BLaER1 (cell line): ENCODE results near the gene FMNL2.
"Not testable (repeated sequence)": the region's sequence is repeated elsewhere in the genome, so short reads cannot be mapped to it uniquely, and the experiment has no call there.

Experiments
- H3K27ac ChIP-seq: shearing (Covaris generic); formaldehyde crosslinking; 2 replicates; pipeline ENCODE4 v1.8.1; 2022
- H3K27me3 ChIP-seq: shearing (Covaris generic); formaldehyde crosslinking; 2 replicates; pipeline ENCODE4 v1.8.1; 2022
- H3K36me3 ChIP-seq: shearing (Covaris generic); formaldehyde crosslinking; 2 replicates; pipeline ENCODE4 v1.8.1; 2022
- H3K4me1 ChIP-seq: shearing (Covaris generic); formaldehyde crosslinking; 2 replicates; pipeline ENCODE4 v1.8.1; 2022
- H3K4me2 ChIP-seq: shearing (Covaris generic); formaldehyde crosslinking; 2 replicates; pipeline ENCODE4 v1.8.1; 2022
- H3K4me3 ChIP-seq: shearing (Covaris generic); formaldehyde crosslinking; 2 replicates; pipeline ENCODE4 v1.8.1; 2022
- H3K9ac ChIP-seq: shearing (Covaris generic); formaldehyde crosslinking; 2 replicates; pipeline ENCODE4 v1.8.1; 2022
- H3K9me3 ChIP-seq: shearing (Covaris generic); formaldehyde crosslinking; 2 replicates; pipeline ENCODE4 v1.8.1; 2022
- H4K20me1 ChIP-seq: shearing (Covaris generic); formaldehyde crosslinking; 2 replicates; pipeline ENCODE4 v1.8.1; 2022
- Cebpa-rat ChIP-seq: shearing (Covaris generic); IDR thresholded peaks from 2 replicates; pipeline ENCODE4 v1.8.1; 2022

FMNL2 gene

DNA sequence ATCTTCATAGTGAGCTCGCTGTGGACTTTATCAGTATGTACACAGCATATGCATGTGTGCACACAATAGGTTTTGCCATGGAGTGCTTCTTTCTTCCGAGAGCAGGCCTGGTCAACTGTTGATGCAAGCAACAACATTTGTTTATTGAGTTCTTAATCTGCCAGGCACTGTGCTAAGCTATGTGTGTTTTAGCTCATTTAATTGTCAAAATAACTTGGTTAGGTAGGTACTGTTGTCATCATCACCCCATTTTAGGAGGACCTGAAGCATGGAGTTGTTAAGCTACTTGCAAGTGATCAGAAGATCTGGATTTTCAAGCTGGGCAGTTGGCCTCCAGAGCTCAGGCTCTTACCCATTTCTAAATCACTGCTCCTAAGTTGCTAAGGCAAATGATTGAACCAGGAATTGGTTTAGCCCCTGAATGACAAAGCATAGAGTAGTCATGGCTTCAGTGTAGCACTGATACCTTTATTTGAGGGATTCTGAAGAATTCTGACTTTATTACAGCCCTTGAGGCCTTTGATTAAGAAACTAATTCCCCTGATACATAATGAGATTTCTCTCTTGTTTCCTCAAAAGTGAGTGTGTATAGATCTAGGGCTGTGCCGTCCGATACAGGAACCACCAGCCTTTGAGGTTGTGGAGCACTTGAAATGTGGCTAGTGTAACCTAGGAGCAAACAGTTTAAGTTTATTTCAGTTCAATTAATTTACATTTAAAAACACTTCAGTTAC, 132.9 kb downstream of the FMNL2 start:
- Histone ChIP-seq H3K9ac (no peak overlapping the region), H3K27ac (0 out of 2 replicates have a peak overlapping the region, but pooled peaks have one; percentile 19), H4K20me1 (peaks cover 100% of the 10 kb centered on the region), H3K4me3 (no peak overlapping the region), H3K4me1 (peaks cover 93% of the 10 kb centered on the region), H3K4me2 (peak overlapping the region; percentile 61), H3K9me3 (no peaks in the 10 kb centered on the region), H3K36me3 (peaks cover 7% of the 10 kb centered on the region; the same call in 1 of the 2 replicates), H3K27me3 (no peaks in the 10 kb centered on the region)
- TF ChIP-seq Cebpa-rat, result no peak

DNA sequence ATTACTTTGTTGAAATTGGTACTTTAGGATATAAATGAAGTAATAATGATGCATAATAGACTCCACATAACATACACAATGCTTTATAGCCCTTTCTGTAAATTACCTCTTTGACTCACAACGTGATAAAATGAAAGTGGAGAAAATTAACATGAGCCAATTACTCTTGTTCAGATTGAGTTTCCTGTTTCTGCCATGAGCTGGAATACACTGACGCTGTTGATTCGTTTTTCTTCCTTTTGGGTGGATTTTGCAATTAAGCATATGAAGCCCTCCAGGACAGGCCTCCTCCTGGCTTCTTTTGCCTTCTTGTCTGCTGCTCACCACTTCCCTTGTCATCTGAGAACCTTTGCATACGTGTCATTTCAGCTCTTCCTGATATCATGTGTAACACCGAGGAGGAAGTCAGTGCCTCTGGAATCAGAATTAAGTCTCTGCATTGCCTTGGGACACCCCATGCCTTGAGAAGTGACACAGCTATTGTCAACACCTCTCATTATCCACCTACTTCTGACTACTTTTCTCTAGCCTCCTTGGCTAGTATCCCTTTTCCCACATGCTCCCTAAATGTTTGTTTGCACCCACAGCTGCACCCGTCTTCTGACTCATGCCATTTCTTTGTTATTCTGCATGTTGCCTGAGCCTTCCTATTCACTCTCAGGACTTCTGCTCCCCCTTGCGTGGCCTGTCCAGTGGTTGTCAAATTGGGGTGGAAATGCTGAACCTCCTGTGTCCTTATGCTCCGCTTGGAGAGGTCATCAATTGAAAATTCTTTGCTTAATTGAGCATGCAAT, 134.1 kb downstream of the FMNL2 start:
- TF ChIP-seq Cebpa-rat, result no peak
- Histone ChIP-seq H3K9me3 (no peaks in the 10 kb centered on the region), H3K27me3 (no peaks in the 10 kb centered on the region), H3K27ac (no peak overlapping the region), H3K9ac (no peak overlapping the region), H3K36me3 (peaks cover 7% of the 10 kb centered on the region; the same call in 1 of the 2 replicates), H3K4me3 (no peak overlapping the region), H3K4me1 (peaks cover 83% of the 10 kb centered on the region), H4K20me1 (peaks cover 100% of the 10 kb centered on the region), H3K4me2 (peak overlapping the region; percentile 33)

DNA sequence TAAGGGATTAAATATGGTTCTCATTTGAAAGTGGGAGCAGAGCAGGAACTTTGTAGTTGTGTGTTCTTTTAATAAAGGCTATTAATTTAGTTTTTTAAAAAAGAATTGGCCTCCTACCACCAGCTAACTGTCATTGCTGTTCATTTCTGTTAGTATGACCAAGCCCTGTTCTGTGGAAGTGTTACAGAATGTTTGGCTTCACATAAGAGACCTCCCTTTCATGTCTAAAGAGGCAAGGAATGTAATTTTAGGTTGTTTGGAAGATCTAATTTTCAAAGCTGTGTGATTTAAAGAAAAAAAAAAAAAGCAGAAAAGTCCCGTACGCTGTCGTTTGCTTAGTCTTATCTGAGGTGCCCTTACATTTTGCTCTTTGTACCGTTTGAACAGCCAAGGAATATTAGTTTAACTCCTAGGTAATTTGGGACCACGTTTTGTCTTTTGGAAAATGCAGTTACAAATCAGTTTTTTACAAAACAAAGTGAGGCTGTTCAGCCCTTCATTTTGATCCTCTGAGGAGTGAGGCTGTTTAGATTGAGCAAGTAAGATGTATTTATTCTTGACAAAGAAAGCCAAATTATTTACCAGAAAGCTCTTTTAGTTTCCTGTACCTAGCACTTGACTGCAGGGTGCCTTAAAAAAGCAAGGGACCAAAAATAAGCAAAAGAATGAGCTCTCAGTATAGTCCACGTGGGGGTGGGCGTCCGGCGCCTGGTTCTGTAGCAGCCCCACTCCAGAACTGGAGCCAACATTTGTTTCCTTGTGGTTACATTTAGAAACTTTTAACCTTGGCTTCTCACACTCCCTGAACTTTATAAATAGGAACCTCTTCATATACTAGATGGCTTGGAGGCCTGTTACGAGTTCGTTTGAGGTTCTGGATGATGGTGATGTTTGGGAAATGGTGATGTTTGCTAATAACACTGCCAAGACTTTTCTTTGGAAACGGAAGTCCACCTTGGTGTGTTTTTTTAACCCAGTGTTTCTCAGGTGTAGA, 136.2 kb downstream of the FMNL2 start:
- H3K27me3 ChIP-seq, result no peaks in the 10 kb centered on the region
- TF ChIP-seq Cebpa-rat, result no peak
- no peaks in the 10 kb centered on the region for H3K9me3 ChIP-seq
- H3K4me3 ChIP-seq, result no peak overlapping the region
- H3K27ac ChIP-seq, result no peak overlapping the region
- peaks cover 100% of the 10 kb centered on the region for H4K20me1 ChIP-seq
- H3K9ac ChIP-seq, result no peak overlapping the region
- H3K36me3 ChIP-seq, result peaks cover 7% of the 10 kb centered on the region; the same call in 1 of the 2 replicates
- H3K4me2 ChIP-seq, result no peak overlapping the region
- H3K4me1 ChIP-seq, result peaks cover 69% of the 10 kb centered on the region

DNA sequence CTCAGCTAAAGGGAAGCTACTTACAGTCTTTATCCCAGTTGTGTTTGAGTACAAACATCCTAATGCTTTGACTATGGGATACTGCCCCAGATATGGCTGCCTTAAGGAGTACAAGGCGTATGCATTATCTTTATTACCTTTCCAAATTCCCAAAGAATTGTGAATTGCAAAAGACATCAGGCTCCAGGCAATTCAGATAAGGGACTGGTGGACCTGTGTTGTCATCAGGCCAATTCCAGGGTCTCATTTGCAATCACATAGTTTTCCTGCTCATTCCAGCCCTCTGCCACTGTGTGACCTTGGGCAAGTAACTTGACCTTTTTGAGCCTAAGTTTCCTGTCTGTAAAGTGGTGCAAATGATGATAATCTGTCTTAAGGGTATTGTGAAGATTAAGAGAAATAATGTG, 137.5 kb downstream of the FMNL2 start:
- Histone ChIP-seq H3K4me1 (peaks cover 56% of the 10 kb centered on the region), H3K9me3 (no peaks in the 10 kb centered on the region), H3K27ac (no peak overlapping the region), H3K9ac (no peak overlapping the region), H3K36me3 (peaks cover 7% of the 10 kb centered on the region; the same call in 1 of the 2 replicates), H3K4me3 (no peak overlapping the region), H3K4me2 (no peak overlapping the region), H3K27me3 (no peaks in the 10 kb centered on the region), H4K20me1 (peaks cover 100% of the 10 kb centered on the region)
- TF ChIP-seq Cebpa-rat, result no peak

DNA sequence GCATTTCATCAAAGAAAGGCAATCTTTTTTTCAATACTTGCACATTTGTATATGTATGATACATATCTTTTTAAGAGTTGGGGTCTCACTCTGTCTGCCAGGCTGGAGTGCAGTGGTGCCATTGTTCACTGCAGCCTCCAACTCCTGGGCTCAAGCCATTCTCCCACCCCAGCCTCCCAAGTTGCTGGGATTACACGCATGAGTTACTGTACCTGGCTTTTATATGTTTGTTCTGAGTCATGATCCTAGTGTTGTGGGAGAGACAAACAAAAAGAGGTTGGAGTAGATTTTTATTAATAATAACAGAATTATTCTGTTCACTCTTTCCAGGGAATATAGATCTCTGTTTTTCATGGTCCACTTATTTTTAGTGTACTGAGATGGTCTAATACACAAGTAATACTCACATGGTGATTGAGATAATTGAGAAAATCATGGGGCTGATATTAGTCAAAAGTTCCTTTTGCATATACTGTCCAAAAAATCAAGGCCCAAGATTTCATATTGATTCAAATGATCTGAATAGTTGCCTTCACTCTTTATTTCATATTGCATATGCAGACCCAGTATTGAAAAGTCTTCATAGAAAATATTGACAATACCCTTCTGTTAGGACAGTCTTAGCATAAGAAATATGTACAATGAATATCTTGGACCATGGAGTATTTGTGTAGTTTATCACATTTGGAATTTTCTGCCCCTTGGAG, 138.3 kb downstream of the FMNL2 start:
- Histone ChIP-seq H3K9me3 (no peaks in the 10 kb centered on the region), H3K27ac (no peak overlapping the region), H3K4me2 (no peak overlapping the region), H3K4me1 (peaks cover 47% of the 10 kb centered on the region), H3K36me3 (peaks cover 7% of the 10 kb centered on the region; the same call in 1 of the 2 replicates), H3K4me3 (no peak overlapping the region), H3K9ac (no peak overlapping the region), H4K20me1 (peaks cover 100% of the 10 kb centered on the region), H3K27me3 (no peaks in the 10 kb centered on the region)
- no peak for TF ChIP-seq Cebpa-rat

DNA sequence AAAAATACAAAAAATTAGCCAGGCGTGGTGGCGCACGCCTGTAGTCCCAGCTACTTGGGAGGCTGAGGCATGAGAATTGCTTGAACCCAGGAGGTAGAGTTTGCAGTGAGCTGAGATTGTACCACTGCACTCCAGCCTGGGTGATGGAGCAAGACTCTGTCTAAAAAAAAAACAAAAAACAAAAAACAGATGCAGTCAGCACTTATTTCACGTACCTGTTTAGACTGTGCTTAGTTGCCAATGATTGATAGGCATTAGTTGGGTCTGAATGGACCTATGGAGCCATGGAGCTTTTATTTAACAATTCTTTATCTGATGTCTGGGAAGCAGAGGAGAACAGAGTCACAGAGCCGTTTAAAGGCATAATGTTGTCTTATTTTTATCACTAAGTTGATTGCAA, 139.5 kb downstream of the FMNL2 start:
- not testable (repeated sequence) for H3K9me3 ChIP-seq, H3K4me2 ChIP-seq, H3K4me3 ChIP-seq, H3K27ac ChIP-seq, H3K9ac ChIP-seq, H3K27me3 ChIP-seq
- Histone ChIP-seq H3K36me3 (peaks cover 10% of the 10 kb centered on the region; the same call in 1 of the 2 replicates), H3K4me1 (peaks cover 35% of the 10 kb centered on the region), H4K20me1 (peaks cover 100% of the 10 kb centered on the region)

DNA sequence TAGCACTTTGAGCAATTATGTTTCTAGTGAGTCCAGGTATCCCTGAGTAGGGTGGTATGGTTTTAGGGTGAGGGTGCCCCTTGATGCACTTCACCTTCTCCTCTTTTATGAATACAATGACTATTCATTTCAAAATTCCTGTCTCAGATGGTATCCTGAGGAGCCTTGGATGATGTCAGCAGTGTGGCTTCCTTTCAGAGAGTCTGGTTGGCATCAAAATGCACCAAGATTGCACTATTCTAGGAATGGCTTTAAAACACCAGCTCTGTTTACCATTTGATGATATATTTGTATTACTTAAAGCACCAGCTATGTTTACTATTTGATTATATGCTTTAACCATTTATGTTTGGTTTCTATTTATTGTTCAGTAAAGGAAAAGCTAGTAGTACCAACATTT, 141.0 kb downstream of the FMNL2 start:
- H3K4me1 ChIP-seq, result peaks cover 21% of the 10 kb centered on the region
- H3K27me3 ChIP-seq, result no peaks in the 10 kb centered on the region
- H3K27ac ChIP-seq, result no peak overlapping the region
- H3K4me2 ChIP-seq, result no peak overlapping the region
- no peak overlapping the region for H3K4me3 ChIP-seq
- TF ChIP-seq Cebpa-rat, result no peak
- H3K36me3 ChIP-seq, result peaks cover 11% of the 10 kb centered on the region; the same call in 1 of the 2 replicates
- no peak overlapping the region for H3K9ac ChIP-seq
- no peaks in the 10 kb centered on the region for H3K9me3 ChIP-seq
- peaks cover 100% of the 10 kb centered on the region for H4K20me1 ChIP-seq

DNA sequence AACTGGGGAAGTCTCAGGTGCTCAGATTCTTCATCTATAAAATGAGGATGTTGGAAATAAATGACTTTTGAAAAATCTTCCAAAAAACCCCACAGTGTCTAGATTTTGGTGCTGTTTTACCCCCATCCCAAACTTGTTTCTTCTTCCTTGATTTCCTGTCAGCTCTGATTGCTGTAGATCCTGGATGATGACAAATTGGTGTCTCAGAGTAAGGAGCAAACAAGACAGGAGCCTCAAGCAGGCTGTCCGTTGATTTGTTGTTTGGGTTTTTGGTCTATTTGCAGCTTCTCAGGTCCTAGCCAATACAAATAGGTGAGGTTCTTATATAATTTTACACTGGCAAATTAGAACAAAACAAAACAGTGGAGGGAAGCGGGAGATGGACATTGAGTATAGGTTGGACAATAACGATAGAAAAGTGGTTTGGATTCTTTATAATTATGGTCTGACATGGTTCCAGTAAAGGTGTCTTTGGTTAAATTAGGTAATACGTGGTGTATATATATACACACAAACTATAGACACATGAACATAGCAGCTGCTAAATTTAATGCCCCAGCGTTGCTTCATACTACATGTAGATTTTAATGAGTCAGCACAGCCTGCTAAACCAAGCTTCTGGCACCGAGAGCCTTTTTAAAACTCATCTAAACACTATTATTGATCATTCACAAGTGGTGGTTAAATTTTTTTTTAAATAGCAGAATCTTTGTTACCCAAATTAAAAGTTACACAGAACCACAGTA, 142.5 kb downstream of the FMNL2 start:
- H4K20me1 ChIP-seq, result peaks cover 100% of the 10 kb centered on the region
- TF ChIP-seq Cebpa-rat, result no peak
- no peaks in the 10 kb centered on the region for H3K9me3 ChIP-seq
- H3K4me3 ChIP-seq, result no peak overlapping the region
- H3K36me3 ChIP-seq, result peaks cover 11% of the 10 kb centered on the region; the same call in 1 of the 2 replicates
- no peak overlapping the region for H3K9ac ChIP-seq
- H3K27ac ChIP-seq, result no peak overlapping the region
- no peak overlapping the region for H3K4me2 ChIP-seq
- peaks cover 10% of the 10 kb centered on the region for H3K4me1 ChIP-seq
- H3K27me3 ChIP-seq, result no peaks in the 10 kb centered on the region
